Psoas muscle (tissue), 8 donors: ENCODE data around the gene KY. TPM values are rescaled to one million over a fixed set of nuclear protein-coding genes. Genes with fewer than 3 reads are reported as not detected.

Experiments
- ATAC-seq, 4 donors: fragments of 200-7000 bp; cut with Tn5 transposase; one replicate each; pipeline ENCODE4 v1.9.1; 2020; ENCODE audit warnings: moderate library complexity in 3 of 4, mild to moderate bottlenecking in 2 of 4
- DNase-seq, 2 donors: peaks; one replicate each; pipeline ENCODE4 v3.0.0-alpha.2; 2020
- H3K27ac ChIP-seq: fragments of 200-600 bp; one replicate; pipeline ENCODE4 v1.8.0; 2022
- H3K27me3 ChIP-seq, 3 donors: fragments of 200-600 bp in 1 of 3; one replicate each; pipeline versions ENCODE4 v1.6.1 to v1.8.0; 2013 to 2022; ENCODE audit warnings: low read length in 2 of 3, mild to moderate bottlenecking in 2 of 3, moderate library complexity in 1 of 3; ENCODE audit not compliant: insufficient read depth in 3 of 3
- H3K36me3 ChIP-seq, 2 donors: fragments of 200-600 bp in 1 of 2; one replicate each; pipeline versions ENCODE4 v1.6.1 to v1.8.0; 2013 to 2022; ENCODE audit warnings: low read depth in 1 of 2, mild to moderate bottlenecking in 1 of 2, moderate library complexity in 1 of 2; ENCODE audit not compliant: insufficient read depth in 1 of 2
- H3K4me1 ChIP-seq: fragments of 200-600 bp; one replicate; pipeline ENCODE4 v1.8.0; 2022
- H3K4me3 ChIP-seq: fragments of 200-600 bp; one replicate; pipeline ENCODE4 v1.8.0; 2022; ENCODE audit warnings: mild to moderate bottlenecking
- H3K9me3 ChIP-seq: fragments of 200-600 bp; one replicate; pipeline ENCODE4 v1.8.0; 2022
- WGBS, 3 donors: extraction: QIAGEN DNeasy Blood & Tissue Kit; methylation state at CpG; one replicate each; pipeline versions ENCODE4 v1.1.6 to v1.1.7; 2013; 5-methylcytosine and 5-hydroxymethylcytosine counted together
- intact Hi-C, 2 donors: fragments of 100-400 bp; cut with DNase I; formaldehyde crosslinking; loops; one replicate each; pipeline versions ENCODE4 v1.11.0 to v1.14.2; 2022
- polyA plus RNA-seq, 3 donors: library from polyadenylated mRNA; stranded (reverse); fragments of 200-250 nt; gene quantifications; one replicate each; pipeline ENCODE4 v1.2.3, GENCODE V29; 2013
- total RNA-seq, 4 donors: library from RNA; stranded (reverse); fragmentation: NEBNext Ultra II Directional in 2 of 4; extraction: Animal tissue kit (Norgen Biotek cat#: 25700) in 2 of 4; gene quantifications; one replicate each; pipeline versions ENCODE4 v1.2.1 to v1.2.4, GENCODE V29; 2021 to 2023
- TF ChIP-seq, protein P1 (sequence below): fragments of 200-600 bp; IDR thresholded peaks from one replicate; pipeline ENCODE4 v1.8.0; 2022; ENCODE audit warnings: antibody characterized with exemption
- donor health status: healthy with polysubstance abuse.
- donor health status: DM: no; HTN: no; CAD: no; lungs with moderate emphysema.
- donor health status: Bipolar disorder and iron deficiency.
- donor health status: healthy.
- donor health status: DM: yes; HTN: yes; CAD: no.
- donor health status: DM: no; HTN: no; CAD: no.
- donor health status: DM: no; HTN: no; CAD: no.
- donor health status: DM: yes; HTN: yes; CAD: no.

Gene KY
- total and polyA plus RNA-seq, 7 donors, result 0.30 to 6.7 (median 3.0) TPM; not detected in 1

DNA sequence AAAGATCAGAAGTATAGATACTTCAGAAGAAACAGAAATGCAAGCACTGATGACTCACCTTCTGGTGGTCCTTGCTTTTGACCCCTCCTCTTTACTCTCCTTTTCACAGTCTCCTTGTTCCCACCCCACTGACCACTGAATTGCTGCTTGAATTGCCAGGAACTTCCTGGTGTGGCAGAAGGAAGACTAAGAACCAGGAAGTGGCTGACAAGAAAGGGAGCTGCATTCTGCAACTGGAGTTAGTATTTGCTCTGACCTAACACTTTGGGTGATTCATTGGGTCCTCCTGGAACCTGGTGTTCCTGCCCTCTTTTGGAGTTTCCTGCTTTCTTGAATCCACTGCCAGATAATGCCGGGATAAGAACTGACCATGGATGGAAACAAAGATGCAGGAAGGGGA, 23.0 kb downstream of the KY start:
- H3K4me3 ChIP-seq, result no peak overlapping the region
- H3K27me3 ChIP-seq, result no peaks in the 10 kb centered on the region
- TF ChIP-seq, protein P1, sequence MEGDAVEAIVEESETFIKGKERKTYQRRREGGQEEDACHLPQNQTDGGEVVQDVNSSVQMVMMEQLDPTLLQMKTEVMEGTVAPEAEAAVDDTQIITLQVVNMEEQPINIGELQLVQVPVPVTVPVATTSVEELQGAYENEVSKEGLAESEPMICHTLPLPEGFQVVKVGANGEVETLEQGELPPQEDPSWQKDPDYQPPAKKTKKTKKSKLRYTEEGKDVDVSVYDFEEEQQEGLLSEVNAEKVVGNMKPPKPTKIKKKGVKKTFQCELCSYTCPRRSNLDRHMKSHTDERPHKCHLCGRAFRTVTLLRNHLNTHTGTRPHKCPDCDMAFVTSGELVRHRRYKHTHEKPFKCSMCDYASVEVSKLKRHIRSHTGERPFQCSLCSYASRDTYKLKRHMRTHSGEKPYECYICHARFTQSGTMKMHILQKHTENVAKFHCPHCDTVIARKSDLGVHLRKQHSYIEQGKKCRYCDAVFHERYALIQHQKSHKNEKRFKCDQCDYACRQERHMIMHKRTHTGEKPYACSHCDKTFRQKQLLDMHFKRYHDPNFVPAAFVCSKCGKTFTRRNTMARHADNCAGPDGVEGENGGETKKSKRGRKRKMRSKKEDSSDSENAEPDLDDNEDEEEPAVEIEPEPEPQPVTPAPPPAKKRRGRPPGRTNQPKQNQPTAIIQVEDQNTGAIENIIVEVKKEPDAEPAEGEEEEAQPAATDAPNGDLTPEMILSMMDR, result no peak
- H3K9me3 ChIP-seq, result no peaks in the 10 kb centered on the region
- WGBS, 3 donors, result 55 to 73% (median 65%) methylated on average over 1 of the region's 1 CpG
- peaks cover 0 to 11% of the 10 kb centered on the region in 2 donors for H3K36me3 ChIP-seq
- DNase-seq, result no peak
- H3K27ac ChIP-seq, result no peak overlapping the region
- H3K4me1 ChIP-seq, result no peaks in the 10 kb centered on the region
- intact Hi-C loops, result no loop called here
- no peak for ATAC-seq

DNA sequence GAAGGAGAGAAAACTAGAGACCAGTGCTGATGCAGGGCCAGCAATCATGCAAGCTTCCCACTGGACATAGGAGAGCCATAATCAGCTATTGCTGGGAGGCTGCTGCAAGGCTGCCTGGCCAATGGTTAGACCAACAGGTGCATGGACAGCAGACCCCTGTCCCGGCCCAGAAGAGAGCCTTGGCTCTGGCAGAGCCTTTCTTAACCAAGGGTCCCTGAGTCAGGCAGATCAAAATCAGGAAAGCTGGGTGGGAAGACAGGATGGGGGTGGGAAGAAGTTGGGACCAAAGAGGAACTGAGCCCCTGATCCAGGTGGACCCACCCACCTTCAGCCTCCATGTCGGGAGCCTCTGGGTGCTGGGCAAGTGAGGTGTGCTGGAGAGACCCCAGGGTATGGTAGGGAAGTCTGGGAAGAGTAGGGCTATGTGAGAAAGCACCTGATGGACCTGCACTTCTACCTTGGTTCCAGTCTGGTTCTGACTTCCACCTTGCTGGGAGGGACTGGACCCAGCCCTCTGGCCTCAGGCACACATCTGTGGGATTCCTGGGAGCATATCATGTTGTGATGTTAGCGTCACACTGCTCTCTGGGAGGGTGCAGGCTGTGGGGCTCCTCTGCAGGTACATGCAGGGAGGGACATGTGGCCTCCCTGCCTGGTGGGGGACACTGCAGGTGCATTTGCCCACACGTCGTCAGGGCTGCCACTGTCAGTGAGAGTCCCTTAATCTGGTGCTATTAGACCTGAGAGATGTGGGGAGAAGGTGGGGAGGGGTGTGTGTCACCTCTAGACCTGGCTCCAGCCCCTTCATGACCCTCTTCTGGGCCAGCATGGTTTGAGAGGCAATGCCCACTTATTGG, 24.7 kb downstream of the KY start:
- Histone ChIP-seq H3K27ac (no peak overlapping the region), H3K27me3 (no peaks in the 10 kb centered on the region), H3K4me1 (peaks cover 9% of the 10 kb centered on the region), H3K9me3 (no peaks in the 10 kb centered on the region), H3K4me3 (no peak overlapping the region), H3K36me3 (peaks cover 0 to 11% of the 10 kb centered on the region in 2 donors)
- no peak for ATAC-seq
- WGBS, 3 donors, result 84 to 90% (median 86%) methylated on average over 5 of the region's 5 CpGs
- intact Hi-C loops, result no loop called here
- TF ChIP-seq, protein P1, result no peak
- no peak for DNase-seq

DNA sequence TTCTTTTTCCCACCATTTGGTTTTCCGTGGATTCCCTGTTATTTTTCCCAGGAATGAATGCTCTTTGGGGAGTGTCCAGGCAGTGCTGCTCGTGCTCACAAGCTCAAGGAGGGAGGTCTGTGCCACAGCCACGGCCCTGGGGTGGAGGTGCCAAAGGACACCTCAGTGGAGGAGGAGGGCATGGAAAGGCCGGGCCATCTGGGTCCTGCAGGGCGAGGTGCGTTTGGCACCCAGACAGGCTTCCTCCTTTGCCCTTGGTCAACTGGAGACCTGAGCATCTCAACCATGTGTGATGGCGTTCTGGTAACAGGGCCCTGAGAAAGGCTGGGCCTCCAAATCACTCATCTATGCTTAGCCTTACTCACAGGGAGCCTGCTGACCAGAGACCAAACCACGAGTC, 25.4 kb downstream of the KY start:
- Histone ChIP-seq H3K36me3 (peaks cover 0 to 11% of the 10 kb centered on the region in 2 donors), H3K4me1 (peaks cover 9% of the 10 kb centered on the region), H3K27ac (no peak overlapping the region), H3K27me3 (no peaks in the 10 kb centered on the region), H3K9me3 (no peaks in the 10 kb centered on the region), H3K4me3 (no peak overlapping the region)
- WGBS, 3 donors, result 82 to 85% (median 84%) methylated on average over 8 of the region's 8 CpGs
- intact Hi-C loops, result no loop called here
- TF ChIP-seq, protein P1, result no peak
- ATAC-seq, result no peak
- DNase-seq, result no peak

DNA sequence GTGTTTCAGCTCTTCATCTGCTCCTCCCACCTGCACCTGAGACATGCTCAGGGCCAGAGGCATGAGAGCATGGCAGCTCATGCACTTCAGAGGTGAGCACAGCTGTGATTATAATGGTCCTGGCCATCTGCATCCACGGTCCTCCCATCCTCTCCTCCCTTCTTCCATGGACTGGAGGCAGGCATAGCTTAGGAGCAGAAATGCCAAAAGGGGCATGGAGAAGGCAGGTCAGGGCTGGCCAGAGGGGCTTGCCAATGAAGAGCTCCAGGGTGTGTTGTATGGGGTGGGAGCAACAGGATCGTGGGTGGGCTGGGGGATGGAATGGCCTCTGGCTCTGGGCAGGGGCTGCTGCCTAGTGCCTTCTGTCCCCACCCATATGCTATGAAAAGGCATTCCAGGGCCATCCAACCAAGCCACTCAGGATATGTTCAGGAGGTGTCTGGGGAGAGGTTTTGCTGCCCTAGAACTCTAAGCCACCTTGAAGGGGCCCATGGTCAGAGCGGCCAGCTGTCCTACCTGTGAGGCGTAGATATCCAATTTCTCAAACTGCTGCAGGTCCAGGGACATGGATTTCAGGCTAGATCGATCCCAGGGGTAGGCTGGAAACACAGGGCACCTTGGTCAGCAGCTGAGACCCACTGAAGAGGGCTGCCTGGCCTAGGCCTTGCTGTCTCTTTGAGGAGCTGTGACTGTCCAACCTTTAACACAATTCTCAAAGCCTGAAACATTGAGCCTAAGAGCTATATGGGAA, 26.1 kb downstream of the KY start:
- DNase-seq, result no peak
- TF ChIP-seq, protein P1, result no peak
- no peak for ATAC-seq
- Histone ChIP-seq H3K4me3 (no peak overlapping the region), H3K4me1 (peaks cover 9% of the 10 kb centered on the region), H3K27me3 (no peaks in the 10 kb centered on the region), H3K36me3 (peaks cover 0 to 14% of the 10 kb centered on the region in 2 donors), H3K9me3 (no peaks in the 10 kb centered on the region), H3K27ac (no peak overlapping the region)
- intact Hi-C loops, result no loop called here
- 92 to 96% (median 94%) methylated on average over 5 of the region's 5 CpGs for WGBS, 3 donors
